Pancreas (tissue), 10 donors: ENCODE measurements around the gene RNF111. TPM values are rescaled to one million over a fixed set of nuclear protein-coding genes. Genes with fewer than 3 reads are reported as not detected.

Source experiments
- ATAC-seq, 4 donors: fragments of 200-7000 bp; cut with Tn5 transposase; one replicate each; pipeline versions ENCODE4 v1.8.0 to v1.9.1; 2020; ENCODE audit warnings: mild to moderate bottlenecking in 4 of 4, moderate library complexity in 4 of 4
- DNase-seq, 6 donors: peaks; one replicate each; pipeline ENCODE4 v3.0.0-alpha.2; 2020
- FAIRE-seq: peaks from 2 replicates; lab custom pipeline; 2012; peaks lifted over from hg19 to GRCh38; lab: Jason Lieb, UNC
- H3K27ac ChIP-seq, 4 donors: fragments of 200-600 bp; sonication (generic); 1 replicate in 3 of 4; 2 replicates in 1 of 4; pipeline versions ENCODE4 v1.5.0 to v1.8.0; 2020
- H3K27me3 ChIP-seq, 4 donors: fragments of 200-600 bp; one replicate each; pipeline ENCODE4 v1.8.0; 2021
- H3K36me3 ChIP-seq, 3 donors: fragments of 200-600 bp; sonication (generic) in 1 of 3; one replicate each; pipeline versions ENCODE4 v1.5.0 to v1.8.0; 2020 to 2021
- H3K4me1 ChIP-seq, 3 donors: fragments of 200-600 bp; one replicate each; pipeline ENCODE4 v1.8.0; 2021
- H3K4me3 ChIP-seq, 4 donors: fragments of 200-600 bp; sonication (generic) in 2 of 4; one replicate each; pipeline versions ENCODE4 v1.5.0 to v1.8.0; 2020 to 2021
- H3K9me3 ChIP-seq, 4 donors: fragments of 200-600 bp; one replicate each; pipeline ENCODE4 v1.8.0; 2021
- WGBS, 2 donors: extraction: QIAGEN DNeasy Blood & Tissue Kit; methylation state at CpG; one replicate each; pipeline ENCODE4 v1.1.7; 2013; 5-methylcytosine and 5-hydroxymethylcytosine counted together
- intact Hi-C, 3 donors: fragments of 100-400 bp; cut with DNase I; formaldehyde crosslinking; loops; one replicate each; pipeline versions ENCODE4 v1.11.1 to v1.14.2; 2022
- polyA plus RNA-seq, 2 donors: library from polyadenylated mRNA; stranded (reverse); fragments of 200-250 nt; gene quantifications; one replicate each; pipeline ENCODE4 v1.2.3, GENCODE V29; 2013
- total RNA-seq, 6 donors: library from RNA; stranded (reverse); fragmentation: NEBNext Ultra II Directional in 4 of 6; extraction: Animal tissue kit (Norgen Biotek cat#: 25700) in 4 of 6; gene quantifications; one replicate each; pipeline versions ENCODE4 v1.2.1 to v1.2.4, GENCODE V29; 2021 to 2023
- TF ChIP-seq, protein P1 (sequence below), 4 donors: fragments of 200-600 bp; sonication (generic) in 3 of 4; IDR thresholded peaks; one replicate each; pipeline versions ENCODE4 v1.5.0 to v1.8.0; 2021; ENCODE audit warnings: antibody characterized with exemption in 4 of 4
- donor health status: healthy with polysubstance abuse.
- donor health status: DM: no; HTN: no; CAD: no; lungs with moderate emphysema.
- donor health status: DM: no; HTN: no; CAD: no.
- donor health status: control.
- donor health status: control.
- donor health status: Bipolar disorder and iron deficiency.
- donor health status: DM: yes; HTN: yes; CAD: no.
- donor health status: DM: no; HTN: no; CAD: no.
- donor health status: DM: no; HTN: no; CAD: no.
- donor health status: DM: yes; HTN: yes; CAD: no.

RNF111 gene
- total and polyA plus RNA-seq, 8 donors: 4.6 to 25.8 (median 12.3) TPM

DNA sequence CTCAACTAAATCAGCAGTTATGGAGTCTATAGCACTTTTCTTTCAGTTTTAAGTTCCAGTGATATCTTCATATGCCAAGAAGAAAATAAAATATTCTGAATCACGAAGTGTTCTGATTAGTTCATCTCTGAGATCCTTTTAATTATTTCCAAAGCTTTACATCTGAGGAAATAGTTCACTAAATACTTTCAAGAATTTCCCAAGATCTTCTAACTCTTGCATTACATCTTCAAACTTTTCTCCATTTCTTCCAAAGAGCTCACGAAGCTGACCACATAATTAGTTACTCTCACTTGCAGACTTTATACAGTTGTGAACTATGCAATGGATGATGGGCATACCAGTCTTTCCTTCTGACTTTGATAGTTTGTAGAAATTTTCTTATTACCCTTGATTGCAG is 4.2 kb upstream of the RNF111 start:
- no peaks in the 10 kb centered on the region for H3K27me3 ChIP-seq
- H3K27ac ChIP-seq: no peak overlapping the region
- H3K36me3 ChIP-seq: no peaks in the 10 kb centered on the region
- intact Hi-C loops: no loop called here
- ATAC-seq (no peak), FAIRE-seq (no peak), DNase-seq (no peak)
- no peak overlapping the region for H3K4me3 ChIP-seq
- TF ChIP-seq, protein P1, sequence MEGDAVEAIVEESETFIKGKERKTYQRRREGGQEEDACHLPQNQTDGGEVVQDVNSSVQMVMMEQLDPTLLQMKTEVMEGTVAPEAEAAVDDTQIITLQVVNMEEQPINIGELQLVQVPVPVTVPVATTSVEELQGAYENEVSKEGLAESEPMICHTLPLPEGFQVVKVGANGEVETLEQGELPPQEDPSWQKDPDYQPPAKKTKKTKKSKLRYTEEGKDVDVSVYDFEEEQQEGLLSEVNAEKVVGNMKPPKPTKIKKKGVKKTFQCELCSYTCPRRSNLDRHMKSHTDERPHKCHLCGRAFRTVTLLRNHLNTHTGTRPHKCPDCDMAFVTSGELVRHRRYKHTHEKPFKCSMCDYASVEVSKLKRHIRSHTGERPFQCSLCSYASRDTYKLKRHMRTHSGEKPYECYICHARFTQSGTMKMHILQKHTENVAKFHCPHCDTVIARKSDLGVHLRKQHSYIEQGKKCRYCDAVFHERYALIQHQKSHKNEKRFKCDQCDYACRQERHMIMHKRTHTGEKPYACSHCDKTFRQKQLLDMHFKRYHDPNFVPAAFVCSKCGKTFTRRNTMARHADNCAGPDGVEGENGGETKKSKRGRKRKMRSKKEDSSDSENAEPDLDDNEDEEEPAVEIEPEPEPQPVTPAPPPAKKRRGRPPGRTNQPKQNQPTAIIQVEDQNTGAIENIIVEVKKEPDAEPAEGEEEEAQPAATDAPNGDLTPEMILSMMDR (IDR thresholded peaks at IDR 0.05): no peak
- H3K4me1 ChIP-seq: peaks cover 0 to 6% (median 3%) of the 10 kb centered on the region in 3 donors
- no peaks in the 10 kb centered on the region for H3K9me3 ChIP-seq
- WGBS, 2 donors: 72 to 79% methylated on average over 2 of the region's 2 CpGs

DNA sequence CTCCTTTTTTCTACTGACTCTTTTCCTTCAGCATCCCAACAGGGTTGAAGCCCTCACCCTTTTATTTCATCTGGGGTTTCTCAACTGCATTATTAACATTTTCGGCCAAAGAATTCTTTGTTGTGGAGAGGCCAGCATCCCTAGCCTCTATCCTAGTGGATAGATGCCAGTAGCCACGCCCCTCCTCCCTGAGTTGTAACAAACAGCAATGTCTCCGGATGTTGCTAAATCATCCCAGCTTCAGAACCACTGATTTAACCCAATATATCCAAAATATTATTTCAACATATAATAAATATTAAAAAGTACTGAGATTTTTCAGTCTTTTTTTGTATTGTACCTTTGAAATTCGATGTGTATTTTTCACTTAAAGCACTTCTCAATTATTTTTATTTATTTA is 2.0 kb upstream of the RNF111 start:
- intact Hi-C loops: no loop called here
- TF ChIP-seq, protein P1 (IDR thresholded peaks at IDR 0.05): no peak
- H3K27me3 ChIP-seq: no peaks in the 10 kb centered on the region
- H3K9me3 ChIP-seq: no peaks in the 10 kb centered on the region
- ATAC-seq (no peak), DNase-seq (no peak), FAIRE-seq (no peak)
- peaks cover 5 to 19% (median 9%) of the 10 kb centered on the region in 3 donors for H3K4me1 ChIP-seq
- no peaks in the 10 kb centered on the region for H3K36me3 ChIP-seq
- H3K27ac ChIP-seq: no peak overlapping the region
- H3K4me3 ChIP-seq: no peak overlapping the region
- 44 to 51% methylated on average over 4 of the region's 4 CpGs for WGBS, 2 donors

DNA sequence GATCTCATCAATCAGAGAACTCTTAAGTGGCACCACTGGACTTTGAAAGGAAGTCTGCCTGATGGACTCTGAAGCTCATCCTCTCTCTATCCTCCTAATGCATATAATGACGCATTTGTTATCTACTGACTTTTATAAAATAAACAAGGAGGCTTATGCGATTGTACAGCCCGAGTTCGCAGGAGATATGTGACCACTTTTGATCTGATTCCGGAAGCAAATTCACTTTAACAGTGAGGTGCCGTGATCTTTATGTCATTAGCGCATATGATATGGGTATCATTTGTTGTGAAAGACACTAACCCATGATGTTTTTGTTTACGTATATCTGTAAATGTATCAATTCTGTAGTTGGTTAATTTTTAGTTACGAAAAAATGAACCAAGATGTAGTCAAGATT is 427 bp upstream of the RNF111 start:
- Histone ChIP-seq H3K27ac (peak overlapping the region in 3 of 4 donors; percentile 86 to 91 (median 89)), H3K9me3 (no peaks in the 10 kb centered on the region), H3K4me3 (peak overlapping the region; percentile 67 to 92 (median 84)), H3K36me3 (no peaks in the 10 kb centered on the region), H3K4me1 (peaks cover 5 to 18% (median 7%) of the 10 kb centered on the region in 3 donors), H3K27me3 (no peaks in the 10 kb centered on the region)
- ATAC-seq: peak in 2 of 4 donors; percentile 2
- TF ChIP-seq, protein P1 (IDR thresholded peaks at IDR 0.05): no peak
- FAIRE-seq: no peak
- WGBS, 2 donors: 3% methylated on average over 9 of the region's 9 CpGs
- intact Hi-C loops: no loop called here
- DNase-seq: no peak

DNA sequence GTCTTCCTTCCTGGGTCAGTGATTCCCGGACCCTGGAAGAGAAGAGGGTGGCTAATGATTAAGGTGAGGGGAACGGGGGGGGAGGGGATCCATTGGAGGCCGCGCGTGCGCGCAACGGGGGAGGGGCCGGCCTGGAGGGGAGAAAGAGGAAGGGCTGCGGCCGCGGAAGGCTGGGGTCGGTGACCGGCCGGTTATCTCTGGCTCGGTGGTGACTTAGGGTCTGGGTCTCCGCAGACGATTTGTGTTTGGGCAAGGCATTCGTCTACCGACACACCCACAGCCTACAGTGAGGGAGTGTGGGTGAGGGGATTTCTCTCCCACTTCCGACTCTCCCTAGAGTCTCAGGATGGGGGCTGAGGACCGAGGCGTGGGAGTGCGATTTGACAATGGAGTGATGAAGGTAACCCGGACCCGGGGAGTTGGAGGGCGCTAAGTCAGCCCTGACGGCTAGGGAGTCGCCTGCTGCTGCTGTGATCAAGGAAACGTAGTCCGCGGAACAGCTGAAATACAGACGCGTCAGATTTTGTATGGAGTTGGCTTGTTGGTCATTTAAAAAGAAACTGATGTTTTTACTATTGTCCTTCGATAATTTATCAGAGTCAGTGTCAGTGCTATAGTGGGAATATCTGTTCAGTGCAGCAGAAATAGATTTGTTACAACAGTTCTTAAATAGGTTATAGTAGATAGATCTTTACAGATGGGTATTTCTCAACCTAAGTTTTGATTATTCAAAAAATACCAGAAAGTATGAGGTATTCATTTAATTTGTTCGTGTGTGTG is 733 bp downstream of the RNF111 start:
- FAIRE-seq (no peak), DNase-seq (peak; percentile 58 to 89 (median 74)), ATAC-seq (peak; percentile 81 to 92 (median 86))
- H3K27me3 ChIP-seq: no peaks in the 10 kb centered on the region
- WGBS, 2 donors: 0 to 1% methylated on average over 35 to 36 of the region's 36 CpGs
- H3K36me3 ChIP-seq: no peaks in the 10 kb centered on the region
- TF ChIP-seq, protein P1 (IDR thresholded peaks at IDR 0.05): no peak
- no peaks in the 10 kb centered on the region for H3K9me3 ChIP-seq
- H3K27ac ChIP-seq: peak overlapping the region; percentile 86 to 92 (median 90)
- intact Hi-C loops: no loop called here
- peak overlapping the region; percentile 67 to 92 (median 84) for H3K4me3 ChIP-seq
- H3K4me1 ChIP-seq: peaks cover 5 to 18% (median 7%) of the 10 kb centered on the region in 3 donors

DNA sequence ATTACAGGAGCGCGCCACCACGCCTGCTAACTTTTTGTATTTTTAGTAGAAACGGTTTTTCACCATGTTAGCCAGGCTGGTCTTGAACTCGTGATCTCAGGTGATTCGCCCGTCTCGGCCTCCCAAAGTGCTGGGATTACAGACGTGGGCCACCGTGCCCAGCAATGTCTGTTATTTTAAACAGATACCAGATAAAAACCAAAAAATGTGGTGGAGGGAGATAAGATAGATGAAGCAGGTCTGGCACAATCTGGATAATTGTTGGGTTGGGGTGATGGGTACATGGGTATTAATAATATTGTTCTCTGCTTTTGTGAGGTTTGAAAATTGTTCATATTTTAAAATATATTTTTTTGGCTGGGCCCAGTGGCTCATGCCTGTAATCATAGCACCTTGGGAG is 4.7 kb downstream of the RNF111 start:
- ATAC-seq: no peak
- Histone ChIP-seq H3K9me3 (no peaks in the 10 kb centered on the region), H3K4me1 (peaks cover 5 to 22% (median 7%) of the 10 kb centered on the region in 3 donors), H3K27me3 (no peaks in the 10 kb centered on the region), H3K27ac (no peak overlapping the region), H3K36me3 (no peaks in the 10 kb centered on the region), H3K4me3 (no peak overlapping the region)
- 89% methylated on average over 10 of the region's 10 CpGs for WGBS, 2 donors
- FAIRE-seq: no peak
- DNase-seq: no peak
- TF ChIP-seq, protein P1 (IDR thresholded peaks at IDR 0.05): no peak
- intact Hi-C loops: no loop called here
